ENCODE measurements around the gene SIRPD.

The SIRPD gene

DNA sequence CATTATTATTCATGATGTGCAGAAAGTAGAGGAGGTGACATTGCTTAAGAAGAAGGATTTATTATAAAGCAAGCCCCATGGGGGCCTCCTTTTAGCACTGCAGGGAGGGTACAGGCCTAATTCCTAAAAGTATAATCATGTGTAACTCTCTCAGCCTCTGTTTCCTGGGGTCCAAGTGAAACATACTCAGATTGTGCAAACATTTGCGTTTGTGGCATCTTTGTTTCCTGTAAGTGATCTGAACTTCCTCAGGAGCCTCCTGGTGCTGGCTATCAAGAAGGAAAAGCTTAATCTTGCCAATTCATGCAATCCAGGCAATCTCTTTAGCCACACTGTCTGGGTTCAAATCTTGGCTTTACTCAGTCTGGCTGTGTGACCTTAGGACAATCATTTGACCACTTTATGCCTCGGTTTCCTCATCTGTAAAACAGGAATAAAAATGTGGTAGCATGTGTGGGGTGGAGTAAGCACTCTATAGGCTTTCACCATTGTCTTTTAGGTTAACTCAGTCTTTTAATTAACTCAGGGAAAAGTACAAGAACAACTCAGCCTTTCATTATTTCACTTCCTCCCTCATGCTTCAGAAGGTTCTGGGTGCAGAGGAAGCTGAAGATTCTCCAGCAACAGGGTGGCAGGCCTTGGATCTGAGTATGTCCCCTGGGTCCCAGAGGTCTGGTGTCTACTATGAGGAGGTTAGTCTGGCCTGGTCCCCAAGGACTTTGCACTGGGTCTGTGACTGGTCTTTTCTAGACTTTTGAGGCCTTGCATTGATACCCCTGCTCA lies 65.5 kb downstream of the SIRPD start:
- no peak for DNase-seq

DNA sequence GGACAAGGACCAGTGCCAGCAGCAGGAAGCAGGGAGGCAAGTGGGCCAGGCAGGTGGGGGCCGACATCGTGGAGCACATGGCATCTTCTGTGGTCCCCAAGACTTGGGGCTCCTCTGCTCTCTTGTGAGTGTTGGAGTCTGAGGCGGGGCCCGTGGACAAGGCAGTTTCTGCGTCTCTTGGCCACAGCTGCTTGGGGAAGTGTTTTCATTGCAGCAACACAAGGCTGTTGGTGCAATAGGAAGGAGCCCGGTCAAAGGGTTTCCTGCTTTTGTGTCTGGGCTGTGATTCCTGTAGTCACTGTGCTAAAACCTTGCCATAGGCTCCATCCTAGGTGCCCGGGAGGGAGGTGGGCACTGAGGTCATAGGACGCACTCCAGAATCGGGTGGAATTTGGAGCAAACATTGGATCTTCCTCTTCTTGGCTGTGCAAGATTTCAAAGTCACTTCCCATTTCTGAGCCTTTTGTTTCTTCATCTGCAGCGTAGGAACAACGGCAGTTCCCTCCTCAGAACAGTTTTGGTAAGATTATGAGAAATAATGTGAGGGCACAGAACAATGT lies 66.1 kb downstream of the SIRPD start, which contains the start of gene SIRPB2:
Gene SIRPB2, minus strand, starts transcription at position 140 of the 560 bp plus-strand sequence. Its CDS starts 61 bp downstream, at position 79.
- DNase-seq = no peak

- DNase-seq = no peak
Observed at GRCh38 chr20:1490643-1491195, 66.8 kb downstream of the SIRPD start.

DNA sequence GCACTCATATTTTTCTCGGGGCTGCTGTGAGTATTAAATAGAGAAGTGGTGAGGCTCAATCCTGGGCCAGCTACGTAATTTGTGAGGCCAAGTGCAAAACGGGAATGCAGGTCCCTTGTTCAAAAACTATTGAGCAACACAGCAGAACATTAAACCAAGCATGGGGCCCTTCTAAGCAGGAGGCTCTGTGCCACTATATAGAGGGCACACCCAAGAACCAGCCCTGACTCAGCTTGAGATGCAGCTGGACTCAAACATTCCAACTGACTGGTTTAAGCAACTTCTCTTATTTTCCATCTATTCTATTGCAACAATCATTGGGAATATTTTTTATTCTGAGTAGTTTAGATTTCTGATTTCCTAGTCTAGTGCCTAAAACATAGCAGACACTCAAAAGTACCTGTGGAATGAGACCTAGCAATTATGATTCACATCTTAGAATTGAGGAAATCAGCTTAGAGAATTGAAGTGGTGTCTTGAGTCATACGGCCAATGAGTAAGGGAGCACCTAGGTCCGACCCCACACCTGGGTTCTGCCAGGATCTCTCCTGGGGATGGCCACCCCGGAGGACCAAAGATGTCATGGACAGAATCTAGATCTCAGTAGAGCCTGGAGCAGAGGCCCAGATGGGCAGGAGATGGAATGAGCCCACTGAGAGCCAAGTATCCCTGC lies 67.6 kb downstream of the SIRPD start:
- no peak for DNase-seq

GRCh38 chr20:1489325-1489724 lies 68.2 kb downstream of the SIRPD start:
- DNase-seq = no peak

DNA sequence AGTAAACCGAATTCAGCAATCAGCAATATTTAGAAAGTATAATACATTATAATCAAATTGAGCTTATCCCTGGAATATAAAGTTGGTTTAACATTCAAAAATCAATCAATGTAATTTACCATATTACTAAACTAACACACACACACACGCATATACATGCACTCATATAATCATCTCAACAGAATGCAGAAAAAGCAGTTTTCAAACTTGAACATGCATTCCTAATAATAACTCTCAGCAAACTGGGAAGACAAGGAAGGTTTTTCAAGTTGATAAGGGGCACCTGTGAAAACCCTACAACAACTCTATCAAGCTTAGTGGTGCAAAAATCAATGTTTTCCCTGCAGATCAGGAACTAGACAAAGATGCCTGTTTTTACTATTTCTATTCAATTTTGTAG lies 70.9 kb downstream of the SIRPD start:
- DNase-seq = no peak

DNA sequence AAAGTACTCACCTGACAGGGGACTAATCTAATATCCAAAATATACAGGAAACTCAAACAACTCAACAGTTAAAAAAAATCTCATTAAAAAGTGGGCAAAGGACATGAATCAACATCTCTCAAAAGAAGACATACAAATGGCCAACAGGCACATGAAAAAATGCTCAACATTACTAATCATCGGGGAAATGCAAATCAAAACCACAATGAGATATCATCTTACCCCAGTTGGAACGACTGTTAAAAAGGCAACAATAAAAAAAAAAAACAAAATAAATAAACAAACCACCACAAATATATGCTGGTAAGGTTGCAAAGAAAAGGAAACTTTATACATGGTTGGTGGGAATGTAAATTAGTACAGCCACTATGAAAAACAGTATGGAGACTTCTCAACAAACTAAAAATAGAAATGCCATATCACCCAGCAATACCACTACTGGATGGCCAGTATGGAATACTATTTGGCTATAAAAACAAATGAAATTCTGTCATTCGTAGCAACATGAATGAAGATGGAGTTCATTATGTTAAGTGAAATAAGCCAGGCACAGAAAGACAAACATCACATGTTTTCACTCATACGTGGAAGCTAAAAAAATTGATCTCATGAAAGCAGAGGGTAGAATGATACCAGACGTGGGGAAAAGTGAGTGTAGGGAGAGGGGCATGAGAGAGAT lies 72.9 kb downstream of the SIRPD start:
- DNase-seq = no peak

Measured in 8988T (cell line).